ENCODE results near the gene TPST1. TPM values are rescaled to one million over a fixed set of nuclear protein-coding genes. Genes with fewer than 3 reads are reported as not detected.

TPST1 gene
- total RNA-seq, 2 experiments from 2014 or later, result 1.9 to 2.6 TPM

- no peak for ATAC-seq (ENCODE audit: poor library complexity)
- Mint-ChIP-seq H3K27ac (no peak overlapping the region), H3K36me3 (ENCODE audit: low read depth) (no peaks in the 10 kb centered on the region), H3K9me3 (no peaks in the 10 kb centered on the region), H3K27me3 (no peaks in the 10 kb centered on the region), H3K4me1 (ENCODE audit: low read depth) (no peaks in the 10 kb centered on the region), H3K4me3 (no peak overlapping the region)
- no peak overlapping the region for H3K27ac ChIP-seq (ENCODE audit: low read depth in 1 of 2, low read length in 2 of 2)
- no peaks in the 10 kb centered on the region for H3K9me3 ChIP-seq (ENCODE audit: control insufficient read depth in 1 of 2, insufficient read depth in 1 of 2, low read length in 2 of 2)
- no peak for TF ChIP-seq CTCF (IDR thresholded peaks at IDR 0.05)
- no peaks in the 10 kb centered on the region for H3K36me3 ChIP-seq (ENCODE audit: insufficient read depth, low read length)
- H3K4me1 ChIP-seq (ENCODE audit: insufficient read depth, low read length), result no peaks in the 10 kb centered on the region
- CTCF ChIA-PET, result no interaction called here
- POLR2A ChIA-PET, result no interaction called here
- H3K27me3 ChIP-seq (ENCODE audit: control insufficient read depth in 1 of 2, insufficient read depth in 2 of 2, low read length in 2 of 2), result no peaks in the 10 kb centered on the region
- no peak overlapping the region for H3K4me3 ChIP-seq (ENCODE audit: low read length)
- intact Hi-C loops (cut with DNase I, micrococcal nuclease), result no loop called here
- no peak for DNase-seq
Measured at GRCh38 chr7:66279912-66280311, 74.8 kb downstream of the TPST1 start.

DNA sequence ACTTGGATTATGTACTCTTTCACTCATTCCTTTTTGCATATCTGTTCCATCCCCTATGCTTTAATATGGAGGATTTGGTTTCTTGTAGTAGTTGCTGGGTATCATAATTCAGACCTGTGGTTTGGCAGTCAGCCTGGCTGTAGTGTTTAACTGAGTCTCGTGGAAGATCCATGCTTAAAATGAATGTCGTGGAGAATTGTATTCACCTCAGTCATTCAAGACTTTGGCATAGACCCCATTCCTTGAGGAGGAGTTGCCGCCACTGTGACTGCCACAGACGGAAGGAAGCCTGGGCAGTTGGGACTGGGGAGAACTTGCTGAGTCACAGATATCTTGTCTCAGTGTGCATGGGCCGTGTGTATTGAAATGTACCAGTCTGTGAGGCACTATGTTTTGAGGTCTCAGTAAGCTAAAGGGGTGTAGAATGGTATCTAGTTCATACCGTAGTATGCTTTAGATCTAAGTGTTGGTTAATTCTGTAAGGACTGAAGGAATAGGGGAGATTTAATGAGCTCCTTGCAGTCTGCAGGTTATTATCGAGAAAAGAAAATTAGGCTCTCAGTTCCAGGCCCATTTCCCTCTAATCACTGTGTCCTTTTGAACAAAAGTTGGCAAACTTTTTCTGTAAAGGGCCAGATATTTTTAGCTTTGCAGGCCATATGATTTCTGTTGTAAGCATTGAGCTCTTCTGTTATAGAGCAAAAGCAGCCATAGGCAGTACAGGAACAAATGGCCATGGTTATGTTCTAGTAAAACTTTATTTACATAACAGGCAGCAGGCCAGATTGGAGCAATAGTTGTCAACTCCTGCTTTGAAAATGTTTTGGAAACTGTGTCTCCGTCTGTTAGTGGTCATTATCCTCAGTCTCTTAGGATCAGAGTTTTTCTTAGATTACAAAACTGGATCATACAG is 76.8 kb downstream of the TPST1 start:
- Histone ChIP-seq H3K27me3 (ENCODE audit: control insufficient read depth in 1 of 2, insufficient read depth in 2 of 2, low read length in 2 of 2) (no peaks in the 10 kb centered on the region), H3K4me3 (ENCODE audit: low read length) (no peak overlapping the region), H3K4me1 (ENCODE audit: insufficient read depth, low read length) (no peaks in the 10 kb centered on the region), H3K36me3 (ENCODE audit: insufficient read depth, low read length) (no peaks in the 10 kb centered on the region), H3K9me3 (ENCODE audit: control insufficient read depth in 1 of 2, insufficient read depth in 1 of 2, low read length in 2 of 2) (no peaks in the 10 kb centered on the region), H3K27ac (ENCODE audit: low read depth in 1 of 2, low read length in 2 of 2) (no peak overlapping the region)
- H3K4me3 Mint-ChIP-seq, result no peak overlapping the region
- ATAC-seq (ENCODE audit: poor library complexity), result no peak
- intact Hi-C loops (cut with DNase I, micrococcal nuclease), result no loop called here
- no peaks in the 10 kb centered on the region for H3K4me1 Mint-ChIP-seq (ENCODE audit: low read depth)
- no peaks in the 10 kb centered on the region for H3K27me3 Mint-ChIP-seq
- ChIA-PET POLR2A (no interaction called here), CTCF (no interaction called here)
- no peak overlapping the region for H3K27ac Mint-ChIP-seq
- no peaks in the 10 kb centered on the region for H3K36me3 Mint-ChIP-seq (ENCODE audit: low read depth)
- no peak for DNase-seq
- H3K9me3 Mint-ChIP-seq, result no peaks in the 10 kb centered on the region
- no peak for TF ChIP-seq CTCF (IDR thresholded peaks at IDR 0.05)

DNA sequence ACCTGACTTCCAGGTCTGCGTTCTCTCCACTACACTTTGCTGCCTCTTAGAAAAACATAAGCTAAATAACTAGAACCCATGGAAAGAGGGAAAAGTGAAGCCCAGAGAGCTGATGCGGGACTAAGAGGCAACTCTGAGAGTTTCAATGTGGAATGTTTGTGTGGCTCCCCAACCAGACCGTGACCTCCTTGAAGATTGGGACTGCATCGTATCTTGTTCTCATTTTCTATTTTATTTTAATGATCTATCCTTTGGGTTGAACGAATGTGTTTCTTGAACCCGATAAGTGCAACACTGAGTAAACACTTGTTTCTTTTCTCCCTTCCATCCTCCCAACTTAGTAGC is 77.4 kb downstream of the TPST1 start:
- CTCF ChIA-PET, result no interaction called here

More for the DNA sequence above, 77.4 kb downstream of the TPST1 start:
- POLR2A ChIA-PET, result no interaction called here
- H3K36me3 Mint-ChIP-seq (ENCODE audit: low read depth), result no peaks in the 10 kb centered on the region
- no peak for DNase-seq
- no peaks in the 10 kb centered on the region for H3K9me3 Mint-ChIP-seq
- Histone ChIP-seq H3K36me3 (ENCODE audit: insufficient read depth, low read length) (no peaks in the 10 kb centered on the region), H3K4me3 (ENCODE audit: low read length) (no peak overlapping the region), H3K4me1 (ENCODE audit: insufficient read depth, low read length) (no peaks in the 10 kb centered on the region), H3K27ac (ENCODE audit: low read depth in 1 of 2, low read length in 2 of 2) (no peak overlapping the region), H3K27me3 (ENCODE audit: control insufficient read depth in 1 of 2, insufficient read depth in 2 of 2, low read length in 2 of 2) (no peaks in the 10 kb centered on the region), H3K9me3 (ENCODE audit: control insufficient read depth in 1 of 2, insufficient read depth in 1 of 2, low read length in 2 of 2) (no peaks in the 10 kb centered on the region)
- no peak for TF ChIP-seq CTCF (IDR thresholded peaks at IDR 0.05)
- no peaks in the 10 kb centered on the region for H3K4me1 Mint-ChIP-seq (ENCODE audit: low read depth)
- ATAC-seq (ENCODE audit: poor library complexity), result no peak
- no peaks in the 10 kb centered on the region for H3K27me3 Mint-ChIP-seq
- intact Hi-C loops (cut with DNase I, micrococcal nuclease), result no loop called here
- H3K27ac Mint-ChIP-seq, result no peak overlapping the region
- no peak overlapping the region for H3K4me3 Mint-ChIP-seq

All from CD4-positive, alpha-beta T cell (primary cell).